ENCODE measurements around the gene OSBPL2. TPM values are rescaled to one million over a fixed set of nuclear protein-coding genes. Genes with fewer than 3 reads are reported as not detected.

OSBPL2 gene
- polyA plus RNA-seq, 10 donors = 23.0 to 35.6 (median 27.3) TPM

- DNase-seq = peak in 2 of 3 donors; percentile 59 to 72
Measured at GRCh38 chr20:62219992-62220665, 18.2 kb upstream of the OSBPL2 start, which contains the start of gene HRH3. Gene HRH3 (minus strand): TSS chr20:62220278. CDS start chr20:62219970, 308 bp downstream.

GRCh38 chr20:62220666-62221568, 17.4 kb upstream of the OSBPL2 start:
- DNase-seq = no peak

GRCh38 chr20:62222266-62222850, 16.0 kb upstream of the OSBPL2 start:
- DNase-seq = no peak

- no peak for DNase-seq
Measured at GRCh38 chr20:62222972-62223371, 15.3 kb upstream of the OSBPL2 start.

- DNase-seq = no peak
Measured at GRCh38 chr20:62223571-62223970, 14.8 kb upstream of the OSBPL2 start.

- no peak for DNase-seq
Measured at GRCh38 chr20:62224113-62224855, 14.0 kb upstream of the OSBPL2 start.

- DNase-seq = no peak
Measured at GRCh38 chr20:62225026-62225425, 13.3 kb upstream of the OSBPL2 start.

- DNase-seq = no peak
Measured at GRCh38 chr20:62225820-62226635, 12.3 kb upstream of the OSBPL2 start.

- DNase-seq = no peak
Measured at GRCh38 chr20:62226707-62227590, 11.4 kb upstream of the OSBPL2 start.

- DNase-seq = no peak
Measured at GRCh38 chr20:62227591-62227976, 10.7 kb upstream of the OSBPL2 start.

- no peak for DNase-seq
Measured at GRCh38 chr20:62227977-62228958, 10.1 kb upstream of the OSBPL2 start.

- DNase-seq = no peak
Measured at GRCh38 chr20:62228982-62229545, 9.3 kb upstream of the OSBPL2 start.

GRCh38 chr20:62229667-62230066, 8.7 kb upstream of the OSBPL2 start:
- no peak for DNase-seq

GRCh38 chr20:62230276-62230675, 8.0 kb upstream of the OSBPL2 start:
- DNase-seq = no peak

- no peak for DNase-seq
Measured at GRCh38 chr20:62230696-62231095, 7.6 kb upstream of the OSBPL2 start.

GRCh38 chr20:62231292-62231691, 7.0 kb upstream of the OSBPL2 start:
- no peak for DNase-seq

- no peak for DNase-seq
Measured at GRCh38 chr20:62232194-62232593, 6.1 kb upstream of the OSBPL2 start.
